Activated CD8-positive, alpha-beta memory T cell treated with anti-CD3 and anti-CD28 coated beads, Interleukin-2, amount 50 U/mL, for 48 hours (primary cell): ENCODE results near the gene UGT1A10.

Source experiments
- DNase-seq: peaks from one replicate; pipeline ENCODE4 v3.0.0-alpha.2; 2020

UGT1A10 gene

GRCh38 chr2:233811087-233811486 lies 174.8 kb downstream of the UGT1A10 start:
- DNase-seq: peak; percentile 18

- peak; percentile 15 for DNase-seq
Measured at GRCh38 chr2:233811732-233812131, 175.5 kb downstream of the UGT1A10 start.

GRCh38 chr2:233813236-233814055 lies 177.2 kb downstream of the UGT1A10 start:
- no peak for DNase-seq

- DNase-seq: no peak
Measured at GRCh38 chr2:233814056-233814835, 178.0 kb downstream of the UGT1A10 start.

- DNase-seq: no peak
Measured at GRCh38 chr2:233815861-233816260, 179.6 kb downstream of the UGT1A10 start.

- no peak for DNase-seq
Measured at GRCh38 chr2:233816334-233816733, 180.1 kb downstream of the UGT1A10 start.

GRCh38 chr2:233816771-233817170 lies 180.5 kb downstream of the UGT1A10 start:
- no peak for DNase-seq

GRCh38 chr2:233817361-233817911 lies 181.2 kb downstream of the UGT1A10 start:
- DNase-seq: no peak

- DNase-seq: no peak
Measured at GRCh38 chr2:233817995-233818638, 181.9 kb downstream of the UGT1A10 start.

- no peak for DNase-seq
Measured at GRCh38 chr2:233818639-233819621, 182.7 kb downstream of the UGT1A10 start.

GRCh38 chr2:233819884-233820773 lies 183.9 kb downstream of the UGT1A10 start:
- DNase-seq: no peak

- DNase-seq: peak; percentile 38
Measured at GRCh38 chr2:233820774-233821105, 184.5 kb downstream of the UGT1A10 start.

GRCh38 chr2:233821196-233821595 lies 184.9 kb downstream of the UGT1A10 start:
- peak; percentile 17 for DNase-seq

- peak; percentile 6 for DNase-seq
Measured at GRCh38 chr2:233821709-233822100, 185.5 kb downstream of the UGT1A10 start.

GRCh38 chr2:233822101-233822771 lies 186.0 kb downstream of the UGT1A10 start:
- peak; percentile 36 for DNase-seq
